HuH-7.5 (cell line): ENCODE measurements around the gene C10orf71.

Experiments used
- DNase-seq: peaks from one replicate; pipeline ENCODE4 v3.0.0; 2011; ENCODE audit warnings: low spot score

C10orf71 gene

GRCh38 chr10:49318755-49319154, 19.8 kb downstream of the C10orf71 start:
- DNase-seq = no peak

- no peak for DNase-seq
Measured at GRCh38 chr10:49319206-49319605, 20.2 kb downstream of the C10orf71 start.

- DNase-seq = no peak
Measured at GRCh38 chr10:49320191-49320590, 21.2 kb downstream of the C10orf71 start.

- no peak for DNase-seq
Measured at GRCh38 chr10:49321021-49321420, 22.1 kb downstream of the C10orf71 start.

- no peak for DNase-seq
Measured at GRCh38 chr10:49322371-49323170, 23.6 kb downstream of the C10orf71 start.

- DNase-seq = no peak
Measured at GRCh38 chr10:49323171-49323895, 24.4 kb downstream of the C10orf71 start.

GRCh38 chr10:49323896-49324270, 24.9 kb downstream of the C10orf71 start:
- DNase-seq = no peak

GRCh38 chr10:49324711-49325110, 25.7 kb downstream of the C10orf71 start:
- DNase-seq = no peak

- no peak for DNase-seq
Measured at GRCh38 chr10:49325131-49325915, 26.4 kb downstream of the C10orf71 start.

GRCh38 chr10:49325916-49326783, 27.2 kb downstream of the C10orf71 start:
- DNase-seq = no peak

GRCh38 chr10:49327036-49327813, 28.3 kb downstream of the C10orf71 start:
- DNase-seq = no peak

GRCh38 chr10:49328401-49329145, 29.6 kb downstream of the C10orf71 start:
- no peak for DNase-seq

- DNase-seq = no peak
Measured at GRCh38 chr10:49329146-49329505, 30.2 kb downstream of the C10orf71 start.

GRCh38 chr10:49330127-49330665, 31.2 kb downstream of the C10orf71 start:
- DNase-seq = no peak

GRCh38 chr10:49331431-49331830, 32.5 kb downstream of the C10orf71 start:
- DNase-seq = no peak

GRCh38 chr10:49332333-49332732, 33.4 kb downstream of the C10orf71 start:
- no peak for DNase-seq

GRCh38 chr10:49332768-49333167, 33.8 kb downstream of the C10orf71 start:
- DNase-seq = no peak

- DNase-seq = no peak
Measured at GRCh38 chr10:49333192-49333591, 34.2 kb downstream of the C10orf71 start.

GRCh38 chr10:49334964-49335363, 36.0 kb downstream of the C10orf71 start:
- DNase-seq = no peak

- DNase-seq = no peak
Measured at GRCh38 chr10:49335364-49335972, 36.5 kb downstream of the C10orf71 start.
